NCI-H2171 treated with DMSO at 0.1 percent for 48 hours (cell line): Measurements from ENCODE around the gene CFLAR.

Experiments used
- DNase-seq: peaks from one replicate; lab custom pipeline; 2025; lab: John Stamatoyannopoulos, UW

The CFLAR gene

DNA sequence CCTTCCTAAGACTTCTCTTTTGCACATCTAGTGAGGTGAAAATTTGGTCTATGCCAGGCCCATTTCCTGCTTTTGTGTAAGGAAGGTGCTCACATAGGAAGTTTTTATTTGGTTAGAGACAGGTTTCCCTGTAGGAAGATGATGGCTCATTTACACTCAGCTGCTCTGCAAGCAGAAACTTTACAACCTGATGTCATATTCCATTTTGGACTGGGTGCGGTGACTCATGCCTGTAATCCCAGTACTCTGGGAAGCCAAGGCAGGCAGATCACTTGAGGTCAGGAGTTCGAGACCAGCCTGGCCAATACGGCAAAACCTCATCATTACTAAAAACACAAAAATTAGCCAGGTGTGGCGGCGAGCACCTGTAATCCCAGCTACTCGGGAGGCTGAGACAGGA lies 102.8 kb downstream of the CFLAR start:
- no peak for DNase-seq

- no peak for DNase-seq
Observed at GRCh38 chr2:201219328-201220096, 103.5 kb downstream of the CFLAR start.

GRCh38 chr2:201220102-201220570 lies 104.2 kb downstream of the CFLAR start:
- no peak for DNase-seq

DNA sequence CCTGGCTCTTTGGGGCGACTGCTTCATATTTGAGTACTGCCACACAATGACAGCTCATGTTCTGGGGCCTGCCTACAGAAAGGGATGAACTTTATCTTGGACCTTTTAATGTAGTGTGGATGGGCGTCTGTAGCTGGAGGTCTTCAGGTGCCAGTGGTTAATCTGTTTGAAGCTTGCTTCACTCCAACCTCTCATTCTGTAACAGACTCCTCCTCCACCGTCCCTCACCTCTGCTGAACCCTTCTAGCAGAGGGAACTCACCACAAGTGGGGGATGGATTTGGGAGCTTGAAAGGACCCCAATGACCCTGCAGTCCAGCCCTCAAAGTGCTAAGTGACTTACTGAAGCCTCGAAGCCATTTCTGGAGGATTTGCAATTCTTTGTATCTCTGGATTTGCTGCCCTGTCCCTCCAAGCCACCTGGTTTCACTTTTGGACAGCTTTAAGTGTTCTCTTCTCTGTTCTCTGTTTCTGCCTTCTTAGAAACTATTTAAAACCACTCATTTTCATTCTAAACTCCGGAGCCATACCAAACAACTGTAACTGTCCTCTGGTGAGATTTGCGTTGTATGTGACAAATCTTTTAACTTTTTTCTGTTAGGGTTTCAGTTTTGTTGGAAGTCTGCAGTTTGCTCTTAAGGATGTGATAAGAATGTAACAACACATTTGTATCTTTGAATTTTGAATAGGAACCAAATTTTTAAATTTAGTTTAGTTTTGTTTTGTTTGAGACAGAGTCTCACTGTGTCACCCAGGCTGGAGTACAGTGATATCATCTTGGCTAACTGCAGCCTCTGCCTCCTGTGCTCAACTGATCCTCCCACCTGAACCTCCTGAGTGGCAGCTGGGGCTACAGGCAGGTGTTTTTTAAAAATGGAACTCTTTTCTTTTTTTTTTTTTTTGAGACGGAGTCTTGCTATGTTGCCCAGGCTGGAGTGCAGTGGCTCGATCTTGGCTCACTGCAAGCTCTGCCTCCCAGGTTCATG lies 107.4 kb downstream of the CFLAR start:
- DNase-seq: no peak
